Mammary epithelial cell (primary cell): ENCODE measurements around the gene SPATA22.
"Not testable (repeated sequence)": the region's sequence is repeated elsewhere in the genome, so short reads cannot be mapped to it uniquely, and the experiment has no call there.

Source experiments
- EZH2 ChIP-seq: IDR thresholded peaks from 2 replicates; pipeline ENCODE4 v1.6.1; 2012; ENCODE audit warnings: low read length, inconsistent platforms, borderline replicate concordance
- TF ChIP-seq, protein P1 (sequence below), 2 donors: IDR thresholded peaks in 1 of 2; conservative IDR thresholded peaks in 1 of 2; 2 replicates each; pipeline ENCODE4 v1.5.1; 2011 to 2012; ENCODE audit warnings: inconsistent platforms in 2 of 2, low read length in 2 of 2, mild to moderate bottlenecking in 2 of 2, control low read depth in 1 of 2, low read depth in 1 of 2; ENCODE audit not compliant: insufficient read depth in 1 of 2; ENCODE audit errors: extremely low read depth in 1 of 2

GRCh38 chr17:3519472-3519871 lies 47.9 kb upstream of the SPATA22 start:
- TF ChIP-seq, protein P1, sequence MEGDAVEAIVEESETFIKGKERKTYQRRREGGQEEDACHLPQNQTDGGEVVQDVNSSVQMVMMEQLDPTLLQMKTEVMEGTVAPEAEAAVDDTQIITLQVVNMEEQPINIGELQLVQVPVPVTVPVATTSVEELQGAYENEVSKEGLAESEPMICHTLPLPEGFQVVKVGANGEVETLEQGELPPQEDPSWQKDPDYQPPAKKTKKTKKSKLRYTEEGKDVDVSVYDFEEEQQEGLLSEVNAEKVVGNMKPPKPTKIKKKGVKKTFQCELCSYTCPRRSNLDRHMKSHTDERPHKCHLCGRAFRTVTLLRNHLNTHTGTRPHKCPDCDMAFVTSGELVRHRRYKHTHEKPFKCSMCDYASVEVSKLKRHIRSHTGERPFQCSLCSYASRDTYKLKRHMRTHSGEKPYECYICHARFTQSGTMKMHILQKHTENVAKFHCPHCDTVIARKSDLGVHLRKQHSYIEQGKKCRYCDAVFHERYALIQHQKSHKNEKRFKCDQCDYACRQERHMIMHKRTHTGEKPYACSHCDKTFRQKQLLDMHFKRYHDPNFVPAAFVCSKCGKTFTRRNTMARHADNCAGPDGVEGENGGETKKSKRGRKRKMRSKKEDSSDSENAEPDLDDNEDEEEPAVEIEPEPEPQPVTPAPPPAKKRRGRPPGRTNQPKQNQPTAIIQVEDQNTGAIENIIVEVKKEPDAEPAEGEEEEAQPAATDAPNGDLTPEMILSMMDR (conservative IDR thresholded peaks at IDR 0.05 in 1 of 2, IDR thresholded peaks at IDR 0.05 in 1 of 2; ENCODE audit: extremely low read depth in 1 of 2, insufficient read depth in 1 of 2, low read depth in 1 of 2, low read length in 2 of 2): not testable (repeated sequence)
- TF ChIP-seq EZH2: not testable (repeated sequence)
